NCI-H1092 treated with DMSO at 0.1 percent for 48 hours (cell line): ENCODE results near the gene PRDM13.
"Not testable (repeated sequence)": the region's sequence is repeated elsewhere in the genome, so short reads cannot be mapped to it uniquely, and the experiment has no call there.

Experiments
- DNase-seq: peaks from one replicate; lab custom pipeline; 2025; lab: John Stamatoyannopoulos, UW

Gene PRDM13

DNA sequence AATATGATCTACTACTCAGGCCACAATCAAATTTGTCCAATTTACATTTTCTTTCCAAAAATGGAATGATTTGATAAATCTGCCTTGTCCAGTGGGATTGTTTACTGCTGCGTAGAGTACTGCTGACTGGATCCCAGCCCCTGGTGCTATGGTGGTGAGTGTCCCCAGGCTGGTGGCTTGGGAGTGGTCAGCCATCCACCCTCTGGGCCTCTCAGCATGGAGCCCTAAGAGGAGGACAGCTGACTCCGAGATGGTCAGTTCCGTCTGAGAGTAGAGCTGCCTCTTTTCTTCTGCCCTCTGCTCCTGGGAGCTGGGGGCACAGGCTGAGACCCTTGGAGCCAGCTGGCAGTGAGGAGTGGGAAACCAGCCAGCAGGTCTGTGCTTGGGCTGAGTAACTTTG is 22.7 kb downstream of the PRDM13 start:
- DNase-seq, result no peak

DNA sequence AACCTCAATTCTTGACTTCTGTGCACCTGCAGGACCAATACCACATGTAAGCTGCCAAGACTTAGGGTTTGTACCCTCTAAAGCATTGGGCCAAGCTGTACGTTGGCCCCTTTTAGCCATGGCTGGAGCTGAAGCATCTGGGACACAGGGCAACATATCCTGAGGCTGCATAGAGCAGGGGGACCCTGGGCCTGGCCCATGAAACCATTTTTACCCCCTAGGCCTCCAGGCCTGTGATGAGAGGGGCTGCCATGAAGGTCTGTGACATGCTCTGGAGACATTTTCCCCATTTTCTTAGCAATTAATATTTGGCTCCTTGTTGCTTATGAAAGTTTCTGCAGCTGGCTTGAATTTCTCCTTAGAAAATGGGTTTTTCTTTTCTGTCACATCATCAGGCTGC is 31.0 kb downstream of the PRDM13 start:
- no peak for DNase-seq

DNA sequence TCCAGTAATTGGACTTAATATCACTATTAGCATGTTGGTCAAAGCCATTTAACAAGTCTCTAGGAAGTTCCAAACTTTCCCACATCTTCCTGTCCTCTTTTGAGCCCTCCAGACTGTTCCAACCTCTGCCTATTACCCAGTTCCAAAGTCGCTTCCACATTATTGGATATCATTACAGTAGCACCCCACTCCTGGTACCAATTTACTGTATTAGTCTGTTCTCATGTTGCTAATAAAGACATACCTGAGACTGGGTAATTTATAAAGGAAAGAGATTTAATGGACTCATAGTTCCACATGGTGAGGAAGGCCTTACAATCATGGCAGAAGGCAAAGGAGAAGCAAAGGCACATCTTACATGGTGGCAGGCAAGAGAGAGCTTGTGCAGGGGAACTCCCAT is 31.7 kb downstream of the PRDM13 start:
- DNase-seq, result not testable (repeated sequence)

DNA sequence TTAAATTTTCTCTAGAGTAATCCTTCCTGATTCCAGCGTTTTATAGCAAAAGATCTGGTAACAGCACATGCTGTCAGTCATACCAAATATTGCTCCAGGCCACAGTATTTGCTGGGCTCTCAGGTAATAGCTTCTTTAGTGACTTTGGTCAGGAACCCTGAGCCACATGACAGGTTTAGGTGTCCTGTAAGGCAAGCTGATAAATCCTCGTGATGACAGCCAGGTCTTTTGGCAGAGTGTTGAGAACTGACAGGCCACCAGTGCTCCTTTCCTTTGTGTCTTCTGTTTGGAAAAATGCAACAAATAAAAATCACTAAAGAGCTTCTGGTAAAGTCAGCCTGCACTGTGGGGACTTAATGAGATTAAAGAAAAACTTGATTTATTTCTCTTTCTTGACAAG is 34.6 kb downstream of the PRDM13 start:
- DNase-seq, result no peak

DNA sequence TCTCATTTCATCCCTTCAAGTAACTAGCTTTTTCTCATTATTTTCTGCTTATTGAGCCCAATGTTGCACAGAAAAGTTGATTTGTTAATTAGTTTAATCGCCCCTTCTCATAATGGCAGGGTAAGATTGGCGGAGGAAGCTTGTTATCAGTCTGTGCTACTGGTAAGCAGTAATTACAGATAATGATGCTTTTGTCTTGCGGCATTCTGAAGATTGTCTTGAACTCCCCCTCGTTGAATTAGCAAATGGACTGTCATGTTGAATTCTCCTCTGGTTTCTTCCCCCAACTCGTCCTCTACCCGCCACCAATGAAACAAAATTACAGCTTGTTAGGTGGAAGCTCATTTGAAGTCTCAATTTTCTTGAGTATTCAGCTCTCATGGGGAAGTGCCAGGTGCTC is 39.4 kb downstream of the PRDM13 start:
- no peak for DNase-seq

DNA sequence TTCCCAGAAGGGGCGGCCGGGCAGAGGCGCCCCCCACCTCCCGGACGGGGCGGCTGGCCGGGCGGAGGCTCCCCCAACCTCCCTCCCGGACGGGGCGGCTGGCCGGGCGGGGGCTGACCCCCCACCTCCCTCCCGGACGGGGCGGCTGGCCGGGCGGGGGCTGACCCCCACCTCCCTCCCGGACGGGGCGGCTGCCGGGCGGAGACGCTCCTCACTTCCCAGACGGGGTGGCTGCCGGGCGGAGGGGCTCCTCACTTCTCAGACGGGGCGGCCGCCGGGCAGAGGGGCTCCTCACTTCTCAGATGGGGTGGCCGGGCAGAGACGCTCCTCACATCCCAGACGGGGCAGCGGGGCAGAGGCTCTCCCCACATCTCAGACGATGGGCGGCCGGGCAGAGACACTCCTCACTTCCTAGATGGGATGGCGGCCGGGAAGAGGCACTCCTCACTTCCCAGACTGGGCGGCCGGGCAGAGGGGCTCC is 43.5 kb downstream of the PRDM13 start:
- not testable (repeated sequence) for DNase-seq

DNA sequence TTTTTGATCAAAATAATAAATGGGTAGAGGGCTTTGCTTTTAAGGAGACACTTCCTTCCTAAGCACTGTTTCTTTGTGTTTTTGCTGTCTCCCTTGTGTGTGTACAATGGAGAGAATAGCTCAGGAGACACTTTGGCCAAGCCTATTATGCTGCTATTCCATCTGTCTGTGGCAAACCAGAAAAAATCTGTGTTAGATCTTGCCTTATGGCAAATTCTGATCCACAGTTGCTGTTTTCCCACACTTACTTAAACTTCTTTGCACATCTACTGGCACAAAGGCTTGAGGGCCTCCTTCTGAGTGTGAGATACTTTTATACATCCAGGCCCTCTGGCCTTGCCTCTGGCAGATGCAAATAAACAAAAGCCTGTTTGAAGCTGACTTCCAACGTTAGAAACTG is 53.6 kb downstream of the PRDM13 start:
- no peak for DNase-seq

DNA sequence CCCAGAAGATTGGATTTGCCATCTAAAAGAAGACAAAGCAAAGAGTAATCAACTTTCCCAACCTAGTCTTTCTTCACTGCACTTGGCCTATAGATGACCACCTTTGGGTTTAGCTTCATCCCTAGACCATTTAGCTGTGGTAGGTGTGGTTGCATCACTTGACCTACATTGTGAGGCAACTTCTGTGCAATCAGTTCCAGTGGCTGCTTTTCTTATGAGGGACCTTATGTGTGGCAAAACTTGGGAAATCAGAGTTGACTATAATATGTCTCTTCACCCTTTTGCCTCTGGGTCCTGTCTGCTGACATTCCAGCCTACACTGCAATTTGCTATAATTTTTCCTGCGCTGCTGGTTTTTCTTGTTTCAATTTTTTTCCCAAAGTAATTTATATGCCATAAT is 55.2 kb downstream of the PRDM13 start:
- DNase-seq, result no peak

DNA sequence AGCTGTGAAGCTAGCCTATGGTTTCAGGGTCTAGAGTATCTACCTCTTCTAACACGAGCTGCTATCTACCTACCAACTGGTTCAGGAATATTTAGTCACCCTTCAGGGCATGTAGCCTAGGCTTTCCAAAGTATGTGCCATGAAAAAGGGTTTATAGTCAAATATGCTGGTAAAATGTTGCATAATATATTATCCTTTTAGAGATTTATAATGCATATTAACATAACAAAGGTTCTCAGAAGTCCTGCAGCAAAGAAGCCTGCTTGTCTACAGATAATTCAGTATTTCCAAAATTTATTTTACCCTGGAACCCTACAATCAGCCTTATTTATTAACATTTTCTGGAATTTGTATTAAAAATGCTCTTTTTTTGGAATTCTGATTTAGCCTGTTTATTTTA is 56.0 kb downstream of the PRDM13 start:
- DNase-seq, result no peak
